Stimulated activated naive B cell treated with anti-CD40 and anti-IgM and Interleukin-4, amounts not matched to agents 10 μg/mL and 1 μg/mL and 100 μg/mL, for 72 hours (primary cell): ENCODE results near the gene HLF.
"Not testable (repeated sequence)": the region's sequence is repeated elsewhere in the genome, so short reads cannot be mapped to it uniquely, and the experiment has no call there.

Experiments
- ATAC-seq, 2 donors: fragments of 150-1000 bp; cut with Tn5 transposase; replicated peaks; 2 replicates each; pipeline ENCODE4 v1.10.0; 2021; ENCODE audit warnings: moderate library complexity in 1 of 2
- DNase-seq: peaks from one replicate; pipeline ENCODE4 v3.0.0; 2021
- H3K27ac Mint-ChIP-seq: one replicate; pipeline ENCODE4 v1.8.0; 2022; ENCODE audit warnings: mild to moderate bottlenecking, mixed read lengths
- H3K27me3 Mint-ChIP-seq, 2 donors: one replicate each; pipeline ENCODE4 v1.8.0; 2022; ENCODE audit warnings: mixed read lengths in 2 of 2
- H3K36me3 Mint-ChIP-seq, 2 donors: one replicate each; pipeline ENCODE4 v1.8.0; 2022; ENCODE audit warnings: mixed read lengths in 2 of 2, mild to moderate bottlenecking in 1 of 2
- H3K4me1 Mint-ChIP-seq, 2 donors: one replicate each; pipeline ENCODE4 v1.8.0; 2022; ENCODE audit warnings: mixed read lengths in 2 of 2, mild to moderate bottlenecking in 1 of 2
- H3K4me3 Mint-ChIP-seq, 2 donors: one replicate each; pipeline ENCODE4 v1.8.0; 2022; ENCODE audit warnings: mild to moderate bottlenecking in 2 of 2, mixed read lengths in 2 of 2, moderate library complexity in 1 of 2
- H3K9me3 Mint-ChIP-seq, 2 donors: one replicate each; pipeline ENCODE4 v1.8.0; 2022; ENCODE audit warnings: mixed read lengths in 2 of 2, mild to moderate bottlenecking in 1 of 2

HLF gene

DNA sequence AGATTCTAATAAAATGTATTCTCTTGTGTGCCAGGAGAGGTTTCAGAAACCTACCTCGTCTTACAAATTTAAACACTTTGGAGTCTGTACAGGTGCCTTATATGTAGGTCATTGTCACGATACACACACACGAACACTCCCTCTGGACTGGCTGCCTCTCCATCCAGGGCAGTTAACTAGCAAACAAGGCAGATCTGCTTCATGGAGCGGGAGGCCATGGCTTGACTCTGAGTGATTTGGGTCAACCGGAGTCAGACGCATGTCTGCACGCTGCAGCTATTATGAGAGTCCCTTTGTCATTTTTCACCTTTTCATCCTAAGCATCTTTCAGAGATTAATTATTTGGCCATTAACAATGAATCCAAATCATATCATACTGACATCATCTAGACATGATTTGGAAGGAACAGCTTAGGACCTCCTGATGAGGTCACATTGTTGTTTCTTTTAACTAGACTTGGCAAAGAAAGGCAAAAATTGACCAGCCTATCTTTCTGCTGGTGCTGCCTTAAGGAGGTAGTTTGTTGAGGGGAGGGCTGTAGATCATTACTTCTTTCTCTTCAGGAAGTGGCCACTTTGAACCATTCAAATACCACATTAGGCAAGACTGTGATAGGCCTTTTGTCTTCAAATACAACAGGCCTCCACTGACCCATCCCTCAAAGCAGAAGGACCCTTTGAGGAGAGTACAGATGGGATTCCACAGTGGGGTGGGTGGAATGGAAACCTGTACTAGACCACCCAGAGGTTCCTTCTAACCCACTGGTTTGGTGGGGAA is 58.9 kb downstream of the HLF start:
- H3K27ac Mint-ChIP-seq, result no peak overlapping the region
- ATAC-seq (no peak), DNase-seq (no peak)
- peaks cover 4 to 5% of the 10 kb centered on the region in 2 donors for H3K9me3 Mint-ChIP-seq
- H3K4me1 Mint-ChIP-seq, result no peaks in the 10 kb centered on the region
- no peak overlapping the region for H3K4me3 Mint-ChIP-seq
- H3K27me3 Mint-ChIP-seq, result peaks cover 3 to 15% of the 10 kb centered on the region in 2 donors
- H3K36me3 Mint-ChIP-seq, result peaks cover under 1% of the 10 kb centered on the region in 2 donors

DNA sequence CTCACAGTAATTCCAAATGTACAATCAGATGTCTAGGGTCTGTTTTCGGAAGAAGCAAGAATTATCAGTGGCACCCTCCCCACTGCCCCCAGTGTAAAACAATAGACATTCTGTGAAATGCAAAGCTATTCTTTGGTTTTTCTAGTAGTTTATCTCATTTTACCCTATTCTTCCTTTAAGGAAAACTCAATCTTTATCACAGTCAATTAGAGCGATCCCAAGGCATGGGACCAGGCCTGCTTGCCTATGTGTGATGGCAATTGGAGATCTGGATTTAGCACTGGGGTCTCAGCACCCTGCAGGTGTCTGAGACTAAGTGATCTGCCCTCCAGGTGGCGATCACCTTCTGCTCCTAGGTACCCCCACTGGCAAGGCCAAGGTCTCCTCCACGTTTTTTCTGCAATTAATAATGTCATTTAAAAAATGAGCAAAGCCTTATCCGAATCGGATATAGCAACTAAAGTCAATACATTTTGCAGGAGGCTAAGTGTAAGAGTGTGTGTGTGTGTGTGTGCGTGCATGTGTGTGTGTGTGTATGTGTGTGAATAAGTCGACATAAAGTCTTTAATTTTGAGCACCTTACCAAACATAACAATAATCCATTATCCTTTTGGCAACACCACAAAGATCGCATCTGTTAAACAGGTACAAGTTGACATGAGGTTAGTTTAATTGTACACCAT is 59.7 kb downstream of the HLF start:
- no peak for ATAC-seq
- no peak for DNase-seq
- no peak overlapping the region for H3K4me3 Mint-ChIP-seq
- no peaks in the 10 kb centered on the region for H3K4me1 Mint-ChIP-seq
- H3K27ac Mint-ChIP-seq, result no peak overlapping the region
- H3K36me3 Mint-ChIP-seq, result peaks cover 4% of the 10 kb centered on the region in 2 donors
- H3K9me3 Mint-ChIP-seq, result peaks cover 6 to 8% of the 10 kb centered on the region in 2 donors
- peaks cover 0 to 15% of the 10 kb centered on the region in 2 donors for H3K27me3 Mint-ChIP-seq

DNA sequence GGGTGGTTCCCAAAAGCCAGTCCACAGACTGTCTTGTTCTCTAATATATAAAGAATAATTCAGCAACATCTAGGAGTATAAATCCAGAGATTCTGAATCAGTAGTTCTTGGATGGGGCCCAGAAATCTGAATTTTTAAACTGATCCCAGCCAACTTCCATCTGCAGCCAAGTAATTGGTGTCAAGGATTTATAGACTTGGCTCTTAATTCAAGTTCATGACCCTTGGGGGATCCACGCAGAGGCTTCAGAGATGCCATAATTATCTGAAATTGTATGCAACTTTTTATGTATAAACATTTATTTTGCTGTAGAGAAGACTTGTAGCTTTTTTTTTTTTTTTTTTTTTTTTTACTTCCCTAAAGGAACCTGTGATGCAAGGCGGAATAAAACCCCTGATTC is 60.6 kb downstream of the HLF start:
- no peak for DNase-seq
- Mint-ChIP-seq H3K36me3 (peaks cover 4% of the 10 kb centered on the region in 2 donors), H3K27me3 (peaks cover 0 to 15% of the 10 kb centered on the region in 2 donors), H3K4me3 (no peak overlapping the region), H3K4me1 (no peaks in the 10 kb centered on the region), H3K9me3 (peaks cover 6 to 8% of the 10 kb centered on the region in 2 donors), H3K27ac (no peak overlapping the region)
- ATAC-seq, result no peak

DNA sequence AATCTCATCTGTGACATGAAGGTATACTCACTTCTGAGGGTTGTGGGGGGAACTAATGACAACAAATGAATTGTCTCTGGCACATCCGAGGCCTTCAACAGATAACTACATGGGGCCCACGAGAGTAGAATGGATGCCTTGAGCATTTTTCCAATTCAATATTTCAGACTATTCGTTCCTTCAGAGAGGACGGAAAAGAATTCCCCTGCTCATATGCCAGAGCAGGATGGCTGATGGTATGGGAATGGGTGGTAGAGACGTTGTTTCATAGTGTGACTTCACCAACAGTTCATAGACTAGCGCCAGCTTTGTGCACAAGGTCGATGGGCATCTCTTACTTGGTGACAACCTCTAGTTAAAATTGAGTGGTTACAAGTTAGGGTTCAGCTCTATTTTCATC is 61.3 kb downstream of the HLF start:
- Mint-ChIP-seq H3K4me3 (no peak overlapping the region), H3K27ac (no peak overlapping the region), H3K36me3 (peaks cover 4% of the 10 kb centered on the region in 2 donors), H3K9me3 (peaks cover 6 to 8% of the 10 kb centered on the region in 2 donors), H3K4me1 (no peaks in the 10 kb centered on the region), H3K27me3 (peaks cover 0 to 15% of the 10 kb centered on the region in 2 donors)
- ATAC-seq (no peak), DNase-seq (no peak)

DNA sequence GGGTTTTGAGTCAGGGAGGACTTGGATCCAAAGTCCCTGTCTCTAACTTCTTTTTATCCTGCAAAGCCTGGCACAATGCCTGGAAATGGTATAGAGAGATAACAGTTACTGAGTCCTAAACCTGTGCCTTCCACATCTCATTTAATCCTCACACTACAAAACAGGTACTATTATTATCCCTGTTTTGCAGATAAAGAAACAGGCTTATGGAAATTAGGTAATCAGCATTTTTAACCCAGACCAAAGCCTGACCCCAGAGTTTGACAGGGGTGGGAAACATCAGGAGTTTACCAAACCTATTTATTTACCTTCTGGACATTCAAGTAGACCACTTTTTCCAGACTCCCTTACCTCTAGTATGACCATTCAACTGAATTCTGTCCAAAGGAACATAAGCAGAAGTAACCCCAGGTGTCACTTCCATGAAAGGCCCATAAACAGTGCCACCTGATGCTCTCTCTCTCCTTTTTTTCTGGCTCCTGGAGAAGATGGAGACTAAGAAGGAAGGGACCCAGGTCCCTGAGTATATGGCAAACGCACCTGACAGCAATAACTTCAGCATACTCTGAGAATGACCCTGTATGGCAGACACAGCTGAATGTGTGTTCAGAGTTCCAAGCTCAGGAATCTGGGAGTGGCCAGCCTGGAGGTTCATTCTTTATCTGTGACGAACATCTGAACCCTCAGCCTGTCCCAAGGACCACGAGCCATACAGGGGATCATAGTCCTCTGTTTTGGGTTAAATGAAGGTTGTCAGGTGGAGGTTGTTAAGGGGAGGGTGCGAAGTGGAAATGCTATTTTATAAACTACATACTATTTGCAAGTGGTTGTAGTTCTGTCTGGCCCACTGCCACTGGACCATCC is 62.7 kb downstream of the HLF start:
- DNase-seq, result no peak
- no peak for ATAC-seq
- Mint-ChIP-seq H3K27me3 (peaks cover 0 to 15% of the 10 kb centered on the region in 2 donors), H3K9me3 (peaks cover 6 to 8% of the 10 kb centered on the region in 2 donors), H3K27ac (no peak overlapping the region), H3K4me1 (no peaks in the 10 kb centered on the region), H3K36me3 (peaks cover 4% of the 10 kb centered on the region in 2 donors), H3K4me3 (no peak overlapping the region)

DNA sequence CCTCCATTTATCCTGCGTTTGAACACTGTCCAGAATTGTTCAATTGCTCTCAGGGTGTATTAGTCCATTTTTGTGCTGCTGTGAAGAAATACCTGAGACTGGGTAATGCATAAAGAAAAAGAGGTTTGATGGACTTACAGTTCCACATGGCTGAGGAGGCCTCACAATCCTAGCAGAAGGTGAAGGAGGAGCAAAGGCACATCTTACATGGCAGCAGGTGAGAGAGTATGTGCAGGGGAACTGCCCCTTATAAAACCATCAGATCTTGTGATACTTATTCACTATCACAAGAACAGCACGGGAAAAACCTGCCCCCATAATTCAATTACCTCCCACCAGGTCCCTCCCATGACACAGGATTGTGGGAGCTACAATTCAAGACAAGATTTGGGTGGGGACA is 63.8 kb downstream of the HLF start:
- H3K4me1 Mint-ChIP-seq, H3K36me3 Mint-ChIP-seq, H3K27ac Mint-ChIP-seq, H3K9me3 Mint-ChIP-seq, DNase-seq, H3K4me3 Mint-ChIP-seq, ATAC-seq: not testable (repeated sequence)
- H3K27me3 Mint-ChIP-seq, result peaks cover 0 to 11% of the 10 kb centered on the region in 2 donors

DNA sequence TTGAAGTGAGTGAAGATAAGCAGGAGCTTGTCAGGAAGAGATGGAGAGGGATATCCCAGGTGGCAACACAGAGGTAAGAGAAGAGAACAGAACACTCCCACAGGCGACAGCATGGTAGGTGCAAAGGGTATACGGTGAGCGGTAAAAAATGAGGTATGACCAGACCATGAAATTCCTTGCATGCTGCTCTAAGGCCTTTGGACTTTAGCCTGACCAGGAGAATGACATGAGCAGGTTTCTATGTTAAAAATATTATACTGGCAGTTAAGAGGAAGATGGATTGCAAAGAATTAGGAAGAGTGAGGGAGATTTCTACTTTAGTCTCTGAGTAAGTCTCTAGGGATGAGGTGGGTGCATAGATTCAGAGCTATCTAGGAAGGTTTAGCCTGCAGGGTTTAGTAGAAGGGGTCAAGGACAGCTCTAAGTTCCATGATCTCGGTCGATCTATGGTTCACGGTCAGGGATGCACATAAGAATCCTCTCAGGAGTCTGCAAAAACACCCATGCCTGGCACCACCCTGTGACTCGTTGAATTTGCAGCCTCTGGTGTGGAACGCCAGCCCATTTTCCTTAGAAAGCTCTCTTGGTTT is 65.7 kb downstream of the HLF start:
- no peaks in the 10 kb centered on the region for H3K4me1 Mint-ChIP-seq
- no peak for ATAC-seq
- no peak for DNase-seq
- peaks cover 4% of the 10 kb centered on the region in 2 donors for H3K36me3 Mint-ChIP-seq
- H3K27me3 Mint-ChIP-seq, result peaks cover 6 to 11% of the 10 kb centered on the region in 2 donors
- H3K4me3 Mint-ChIP-seq, result no peak overlapping the region
- no peak overlapping the region for H3K27ac Mint-ChIP-seq
- H3K9me3 Mint-ChIP-seq, result peaks cover 6 to 8% of the 10 kb centered on the region in 2 donors

DNA sequence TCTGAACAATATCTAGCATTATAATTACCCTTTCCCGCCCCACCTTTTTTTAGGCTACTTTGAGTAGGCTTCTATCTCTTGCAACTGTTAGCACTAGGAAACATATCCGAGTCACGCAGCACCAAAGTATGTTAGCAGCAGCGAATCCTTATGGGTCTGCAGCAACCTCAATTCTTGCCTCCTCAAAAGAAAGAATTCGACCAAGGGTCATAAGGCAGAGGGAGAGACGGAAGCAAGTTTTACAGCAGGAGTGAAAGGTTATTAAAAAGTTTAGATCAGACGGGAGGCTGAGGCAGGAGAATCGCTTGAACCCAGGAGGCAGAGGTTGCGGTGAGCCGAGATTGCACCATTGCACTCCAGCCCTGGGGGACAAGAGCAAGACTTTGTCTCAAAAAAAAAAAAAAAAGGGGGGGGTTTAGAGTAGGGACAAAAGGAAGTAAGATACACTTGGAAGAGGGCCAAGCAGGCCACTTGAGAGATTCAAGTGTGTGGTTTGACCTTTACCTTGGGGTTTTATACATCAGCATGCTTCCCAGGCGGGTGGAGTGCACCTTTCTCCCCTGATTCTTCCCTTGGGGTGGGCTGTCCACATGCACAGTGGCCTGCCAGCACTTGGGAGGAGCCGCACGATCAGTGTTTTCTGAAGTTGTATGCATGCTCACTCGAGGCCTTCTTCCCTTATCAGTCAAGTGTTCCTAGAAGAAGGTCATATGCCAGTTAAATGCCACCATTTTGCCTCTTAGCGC is 67.7 kb downstream of the HLF start:
- H3K4me3 Mint-ChIP-seq, result no peak overlapping the region
- ATAC-seq, result no peak

DNA sequence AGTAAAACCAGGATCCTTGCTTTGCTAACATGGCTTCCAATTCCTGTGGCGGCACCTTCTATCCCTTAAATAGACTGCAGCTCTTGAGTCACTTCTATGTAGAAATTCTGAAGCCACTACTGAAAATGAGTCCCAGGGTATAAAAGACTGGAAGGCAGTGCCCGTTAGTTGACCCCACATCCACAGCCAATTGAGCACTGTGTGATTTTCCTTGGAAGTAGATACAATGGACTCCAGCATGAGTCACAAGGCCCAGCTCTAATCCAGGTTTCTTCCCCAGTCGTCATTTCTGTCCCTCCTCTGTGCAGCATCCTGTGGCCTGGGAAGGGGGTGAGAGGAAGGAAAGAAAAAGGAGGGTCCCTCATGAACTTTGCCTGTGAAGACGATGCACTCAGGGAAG is 69.5 kb downstream of the HLF start:
- no peaks in the 10 kb centered on the region for H3K9me3 Mint-ChIP-seq
- H3K27ac Mint-ChIP-seq, result no peak overlapping the region
- H3K36me3 Mint-ChIP-seq, result no peaks in the 10 kb centered on the region
- H3K4me3 Mint-ChIP-seq, result no peak overlapping the region
- H3K4me1 Mint-ChIP-seq, result no peaks in the 10 kb centered on the region
- H3K27me3 Mint-ChIP-seq, result peaks cover 28 to 30% of the 10 kb centered on the region in 2 donors
- DNase-seq (no peak), ATAC-seq (no peak)

More for the DNA sequence above, 67.7 kb downstream of the HLF start:
- no peak overlapping the region for H3K27ac Mint-ChIP-seq
- H3K4me1 Mint-ChIP-seq, result no peaks in the 10 kb centered on the region
- peaks cover 4% of the 10 kb centered on the region in 2 donors for H3K36me3 Mint-ChIP-seq
- peaks cover 18 to 23% of the 10 kb centered on the region in 2 donors for H3K27me3 Mint-ChIP-seq
- peaks cover 6 to 8% of the 10 kb centered on the region in 2 donors for H3K9me3 Mint-ChIP-seq
- DNase-seq, result no peak

DNA sequence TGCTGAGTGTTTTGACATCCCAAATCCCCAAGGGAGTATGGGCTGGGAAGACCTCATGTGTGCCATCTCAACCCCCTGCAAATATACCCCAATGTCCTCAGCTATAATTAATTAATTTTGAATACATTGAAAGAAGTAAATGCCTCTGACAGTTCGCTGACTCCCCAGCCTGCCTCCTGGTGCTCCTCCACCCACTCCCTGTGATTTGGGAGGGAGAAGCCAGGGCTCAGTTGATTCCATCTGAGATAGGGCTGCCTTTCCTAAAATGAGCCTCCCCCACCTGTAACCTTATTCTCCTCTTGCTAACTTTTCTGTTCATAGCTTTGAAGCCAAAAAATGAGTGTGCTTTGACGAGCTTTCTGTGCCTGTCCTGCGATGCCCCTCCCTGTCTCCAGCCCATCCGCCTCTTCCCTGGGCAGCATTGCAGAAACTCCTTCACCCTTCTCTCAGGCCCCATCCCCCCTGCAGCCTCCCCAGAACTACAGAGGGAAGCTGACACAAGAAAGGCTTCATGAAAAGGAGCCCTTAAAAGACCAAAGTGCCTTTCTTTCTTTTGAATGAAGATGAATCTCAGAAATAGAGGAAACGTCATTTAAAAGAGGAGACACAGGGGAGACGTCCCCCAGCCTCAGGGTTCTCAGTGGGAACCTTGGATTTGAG is 70.3 kb downstream of the HLF start:
- no peak for ATAC-seq
- no peak overlapping the region for H3K4me3 Mint-ChIP-seq

DNA sequence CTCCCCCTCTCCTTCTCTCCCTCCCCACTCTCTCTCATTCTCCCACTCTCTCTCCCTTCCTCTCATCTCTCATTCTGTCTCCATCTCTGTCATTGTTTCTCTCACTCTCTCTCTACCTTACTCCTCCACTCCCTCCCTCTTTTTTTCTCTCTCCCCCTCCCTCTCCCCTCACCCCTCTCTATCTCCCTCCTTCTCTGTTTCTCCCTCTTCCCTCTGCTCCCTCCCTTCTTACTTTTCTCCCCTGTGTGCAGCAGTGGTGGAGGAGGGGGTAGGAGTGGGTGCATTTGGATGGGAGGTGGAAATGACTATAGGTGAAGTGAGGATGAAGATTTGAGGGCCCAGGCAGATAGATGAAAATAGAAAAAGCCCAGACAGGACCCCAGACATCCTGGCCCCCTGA is 70.9 kb downstream of the HLF start:
- H3K9me3 Mint-ChIP-seq, result no peaks in the 10 kb centered on the region
- no peaks in the 10 kb centered on the region for H3K4me1 Mint-ChIP-seq
- no peak overlapping the region for H3K27ac Mint-ChIP-seq
- no peak overlapping the region for H3K4me3 Mint-ChIP-seq
- ATAC-seq (no peak), DNase-seq (no peak)
- H3K27me3 Mint-ChIP-seq, result peaks cover 41 to 43% of the 10 kb centered on the region in 2 donors
- no peaks in the 10 kb centered on the region for H3K36me3 Mint-ChIP-seq

More for the DNA sequence above, 70.3 kb downstream of the HLF start:
- Mint-ChIP-seq H3K27me3 (peaks cover 35 to 37% of the 10 kb centered on the region in 2 donors), H3K9me3 (no peaks in the 10 kb centered on the region), H3K36me3 (no peaks in the 10 kb centered on the region), H3K4me1 (no peaks in the 10 kb centered on the region), H3K27ac (no peak overlapping the region)
- no peak for DNase-seq

DNA sequence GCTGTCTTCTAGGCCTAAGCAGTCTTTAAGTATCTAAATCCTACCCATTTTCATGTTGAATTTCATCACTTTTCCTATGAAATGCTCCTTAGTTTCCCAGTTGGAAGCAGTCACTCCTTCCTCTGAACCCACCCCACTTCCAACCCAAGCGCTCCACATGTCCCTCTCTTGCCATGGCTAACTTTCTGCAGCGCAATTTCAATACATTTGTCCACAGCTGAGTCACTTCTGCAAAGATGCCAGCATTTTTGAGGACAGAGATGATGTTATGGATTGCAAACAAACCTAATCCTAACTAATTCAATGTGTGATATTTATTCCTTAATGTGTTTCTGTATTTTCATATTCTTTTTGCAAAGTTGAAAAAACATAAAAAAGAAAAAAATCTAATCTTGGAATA is 71.7 kb downstream of the HLF start:
- DNase-seq (no peak), ATAC-seq (no peak)
- H3K27me3 Mint-ChIP-seq, result peaks cover 42 to 45% of the 10 kb centered on the region in 2 donors
- H3K9me3 Mint-ChIP-seq, result no peaks in the 10 kb centered on the region
- H3K36me3 Mint-ChIP-seq, result no peaks in the 10 kb centered on the region
- H3K4me3 Mint-ChIP-seq, result no peak overlapping the region
- no peaks in the 10 kb centered on the region for H3K4me1 Mint-ChIP-seq
- no peak overlapping the region for H3K27ac Mint-ChIP-seq

DNA sequence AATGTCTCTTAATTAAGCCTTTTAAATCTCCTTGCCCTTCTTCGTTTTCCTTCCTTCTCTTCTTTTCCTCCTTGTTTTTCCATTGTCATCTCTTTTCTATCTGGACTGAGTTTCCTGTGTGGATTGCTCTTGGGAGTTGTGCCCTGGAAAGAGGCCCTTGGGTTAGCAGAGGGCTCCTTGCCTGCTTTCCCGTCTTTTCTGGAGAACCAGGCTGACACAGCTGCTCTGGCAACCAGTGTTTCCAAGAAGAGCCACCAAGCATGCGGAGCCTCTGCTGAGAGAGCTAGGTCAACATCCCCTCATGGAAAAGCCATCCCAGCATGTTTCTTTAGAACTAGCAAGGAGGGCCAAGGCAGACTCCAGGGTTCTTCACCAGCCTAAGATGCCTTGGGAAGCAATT is 75.4 kb downstream of the HLF start:
- Mint-ChIP-seq H3K27me3 (peaks cover 43 to 55% of the 10 kb centered on the region in 2 donors), H3K4me3 (no peak overlapping the region), H3K4me1 (no peaks in the 10 kb centered on the region), H3K36me3 (no peaks in the 10 kb centered on the region), H3K27ac (peak overlapping the region; percentile 3), H3K9me3 (no peaks in the 10 kb centered on the region)
- DNase-seq (no peak), ATAC-seq (no peak)
